SK-N-SH (cell line): Measurements from ENCODE around the gene TGFA.

Source experiments
- CTCF ChIP-seq: fragments of 200-600 bp; sonication (generic); IDR thresholded peaks from 2 replicates; pipeline ENCODE4 v1.6.1; 2017; ENCODE audit warnings: antibody characterized with exemption, mild to moderate bottlenecking, moderate library complexity
- GABPA ChIP-seq: IDR thresholded peaks from 2 replicates; pipeline ENCODE4 v1.4.0; 2012; ENCODE audit warnings: low read depth, mild to moderate bottlenecking
- IRF3 ChIP-seq: fragments of 150-350 bp; IDR thresholded peaks from 2 replicates; pipeline ENCODE4 v1.6.1; 2016; ENCODE audit warnings: mild to moderate bottlenecking, low read depth, low read length
- POLR2AphosphoS5 ChIP-seq: IDR thresholded peaks from 2 replicates; pipeline ENCODE4 v1.6.1; 2012; ENCODE audit warnings: low read depth, low read length
- RCOR1 ChIP-seq: fragments of 150-350 bp; IDR thresholded peaks from 2 replicates; pipeline ENCODE4 v1.6.1; 2017; ENCODE audit warnings: antibody characterized with exemption, low read length
- SIN3A ChIP-seq: IDR thresholded peaks from 2 replicates; pipeline ENCODE4 v1.6.1; 2012; ENCODE audit warnings: low read depth, mild to moderate bottlenecking, low read length, moderate library complexity, borderline replicate concordance
- TCF12 ChIP-seq: IDR thresholded peaks from 2 replicates; pipeline ENCODE4 v1.4.0; 2012

- no peak for TF ChIP-seq CTCF
- no peak for TF ChIP-seq TCF12
- no peak for TF ChIP-seq RCOR1
- no peak for TF ChIP-seq SIN3A
- TF ChIP-seq IRF3: no peak
- TF ChIP-seq POLR2AphosphoS5: no peak
- no peak for TF ChIP-seq GABPA
Measured at GRCh38 chr2:70399046-70399445, 154.6 kb downstream of the TGFA start.
